22Rv1 (cell line): ENCODE data around the gene NADSYN1.
"Not testable (repeated sequence)": the region's sequence is repeated elsewhere in the genome, so short reads cannot be mapped to it uniquely, and the experiment has no call there.

Experiments used
- CTCF ChIP-seq: fragments of 450-650 bp; IDR thresholded peaks from 2 replicates; pipeline ENCODE4 v1.5.1; 2017; ENCODE audit warnings: mild to moderate bottlenecking
- ZFX ChIP-seq: fragments of 450-650 bp; IDR thresholded peaks from 2 replicates; pipeline ENCODE4 v1.6.1; 2017; ENCODE audit warnings: antibody characterized with exemption, borderline replicate concordance

- TF ChIP-seq CTCF, ZFX: not testable (repeated sequence)
These were observed 87.7 kb downstream of the NADSYN1 start for GRCh38 chr11:71540521-71541304.
